GM18873 (cell line): ENCODE results near the gene TNFSF13.
A peak's percentile ranks its signal among the peaks of the same experiment; 100 is the strongest.

Experiments
- ATAC-seq: cut with Tn5 transposase; IDR thresholded peaks from one replicate; pipeline ENCODE4 v1.9.1; 2021; ENCODE audit warnings: mild to moderate bottlenecking, moderate library complexity, moderate number of reproducible peaks; ENCODE audit not compliant: unreplicated experiment, low FRiP score

Gene TNFSF13

GRCh38 chr17:7573324-7574080, 15.0 kb downstream of the TNFSF13 start:
- no peak for ATAC-seq

DNA sequence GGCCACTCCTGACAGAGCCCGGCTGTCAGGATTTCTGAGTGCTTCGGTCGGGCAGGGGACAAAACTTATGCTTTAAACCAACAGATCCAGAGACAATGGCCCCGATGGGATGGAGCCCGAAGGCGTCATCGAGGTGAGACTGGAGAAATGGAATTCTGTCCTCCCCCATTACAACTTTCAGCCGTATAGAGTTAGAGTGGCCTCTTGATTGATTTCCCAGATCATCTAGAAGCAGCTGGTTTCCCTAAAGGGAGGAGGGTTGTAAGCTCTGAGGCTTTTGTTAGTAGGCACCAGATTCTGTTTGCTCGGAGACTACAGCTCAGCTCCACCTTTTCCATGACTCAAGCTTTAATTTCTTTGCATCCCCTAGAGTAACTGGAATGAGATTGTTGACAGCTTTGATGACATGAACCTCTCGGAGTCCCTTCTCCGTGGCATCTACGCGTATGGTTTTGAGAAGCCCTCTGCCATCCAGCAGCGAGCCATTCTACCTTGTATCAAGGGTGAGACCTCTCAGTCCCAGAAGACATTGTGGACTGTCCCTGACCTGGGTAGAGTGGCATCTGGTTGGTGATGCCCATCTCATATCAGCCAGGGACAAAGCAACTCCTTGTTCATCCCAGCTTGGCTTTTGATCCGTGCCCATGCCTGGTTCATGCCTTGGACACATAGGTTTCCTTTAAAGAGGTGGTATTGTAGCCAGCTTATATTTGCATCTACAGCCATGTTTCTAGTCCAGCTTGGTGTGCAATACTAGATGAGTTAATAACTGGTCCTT, 15.8 kb downstream of the TNFSF13 start:
- ATAC-seq = no peak

DNA sequence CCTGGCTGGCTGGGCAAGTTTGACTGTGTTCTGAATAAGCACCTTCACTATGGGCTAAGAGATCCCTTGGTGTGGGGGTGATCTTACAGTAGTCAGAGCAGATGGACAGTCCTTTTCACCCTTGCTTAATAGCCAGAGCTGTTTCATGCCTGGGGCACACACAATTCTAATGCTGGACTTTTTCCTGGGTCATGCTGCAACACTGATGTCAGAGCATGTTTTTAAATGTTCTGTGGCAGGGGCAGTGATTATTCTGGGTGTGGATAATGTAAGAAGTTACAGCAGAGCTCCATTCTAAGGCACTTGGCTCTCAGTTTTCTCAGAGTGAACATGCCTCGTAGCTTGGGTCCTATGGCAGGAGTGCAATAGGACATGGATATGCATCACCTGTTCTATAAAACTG, 16.9 kb downstream of the TNFSF13 start:
- ATAC-seq = no peak

- no peak for ATAC-seq
These were observed 17.4 kb downstream of the TNFSF13 start for GRCh38 chr17:7575959-7576358.

DNA sequence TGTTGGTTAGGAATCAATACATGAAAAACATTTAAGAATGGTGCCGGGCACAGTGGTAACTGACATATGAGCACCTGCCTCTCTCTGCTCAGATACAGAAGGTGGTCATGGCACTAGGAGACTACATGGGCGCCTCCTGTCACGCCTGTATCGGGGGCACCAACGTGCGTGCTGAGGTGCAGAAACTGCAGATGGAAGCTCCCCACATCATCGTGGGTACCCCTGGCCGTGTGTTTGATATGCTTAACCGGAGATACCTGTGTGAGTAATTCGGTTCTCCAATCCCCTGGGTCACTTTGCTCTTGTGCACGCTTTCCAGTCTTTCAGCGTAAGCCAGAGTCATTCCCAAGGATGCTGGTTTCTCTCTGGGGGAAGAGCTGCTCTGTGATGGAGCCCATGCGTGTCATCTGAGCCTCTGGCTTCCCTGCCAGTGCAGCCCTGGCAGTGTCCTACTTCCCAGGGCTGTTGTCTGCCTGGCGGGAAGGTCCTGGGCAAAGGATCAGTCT, 17.9 kb downstream of the TNFSF13 start:
- ATAC-seq = no peak

DNA sequence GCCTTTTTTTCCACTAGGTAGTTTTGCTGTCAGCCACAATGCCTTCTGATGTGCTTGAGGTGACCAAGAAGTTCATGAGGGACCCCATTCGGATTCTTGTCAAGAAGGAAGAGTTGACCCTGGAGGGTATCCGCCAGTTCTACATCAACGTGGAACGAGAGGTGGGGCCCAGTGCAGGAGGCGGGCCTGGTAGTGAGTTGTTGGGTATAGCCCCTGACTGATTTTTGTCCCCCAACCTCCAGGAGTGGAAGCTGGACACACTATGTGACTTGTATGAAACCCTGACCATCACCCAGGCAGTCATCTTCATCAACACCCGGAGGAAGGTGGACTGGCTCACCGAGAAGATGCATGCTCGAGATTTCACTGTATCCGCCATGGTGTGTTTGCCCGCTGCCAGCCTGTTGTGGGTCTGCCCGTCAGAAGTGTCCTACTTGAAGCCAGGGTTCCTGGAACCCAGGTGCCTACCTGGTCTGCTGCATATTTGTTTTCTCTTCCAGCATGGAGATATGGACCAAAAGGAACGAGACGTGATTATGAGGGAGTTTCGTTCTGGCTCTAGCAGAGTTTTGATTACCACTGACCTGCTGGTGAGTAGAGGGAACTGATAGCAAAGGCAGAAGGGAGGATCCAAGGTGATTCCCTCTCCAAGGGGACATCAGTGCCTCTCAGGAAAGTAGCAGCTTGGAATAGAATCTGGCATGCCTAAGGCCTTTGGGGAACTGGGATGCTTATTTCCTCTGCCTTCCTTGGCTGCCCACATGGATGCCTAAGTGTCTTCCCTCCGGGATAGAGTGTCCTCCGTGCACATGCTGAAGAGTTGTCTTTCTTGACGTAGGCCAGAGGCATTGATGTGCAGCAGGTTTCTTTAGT, 19.0 kb downstream of the TNFSF13 start:
- ATAC-seq = no peak

GRCh38 chr17:7579001-7579833, 20.7 kb downstream of the TNFSF13 start, which contains the start of gene CD68:
Gene CD68 (plus strand): TSS chr17:7579638. CDS start chr17:7579678, 40 bp downstream.
- ATAC-seq = no peak

- no peak for ATAC-seq
These were observed 21.5 kb downstream of the TNFSF13 start for GRCh38 chr17:7579834-7580603.

- ATAC-seq = no peak
These were observed 22.3 kb downstream of the TNFSF13 start for GRCh38 chr17:7580604-7581575.

- no peak for ATAC-seq
These were observed 24.1 kb downstream of the TNFSF13 start for GRCh38 chr17:7582396-7583252.

DNA sequence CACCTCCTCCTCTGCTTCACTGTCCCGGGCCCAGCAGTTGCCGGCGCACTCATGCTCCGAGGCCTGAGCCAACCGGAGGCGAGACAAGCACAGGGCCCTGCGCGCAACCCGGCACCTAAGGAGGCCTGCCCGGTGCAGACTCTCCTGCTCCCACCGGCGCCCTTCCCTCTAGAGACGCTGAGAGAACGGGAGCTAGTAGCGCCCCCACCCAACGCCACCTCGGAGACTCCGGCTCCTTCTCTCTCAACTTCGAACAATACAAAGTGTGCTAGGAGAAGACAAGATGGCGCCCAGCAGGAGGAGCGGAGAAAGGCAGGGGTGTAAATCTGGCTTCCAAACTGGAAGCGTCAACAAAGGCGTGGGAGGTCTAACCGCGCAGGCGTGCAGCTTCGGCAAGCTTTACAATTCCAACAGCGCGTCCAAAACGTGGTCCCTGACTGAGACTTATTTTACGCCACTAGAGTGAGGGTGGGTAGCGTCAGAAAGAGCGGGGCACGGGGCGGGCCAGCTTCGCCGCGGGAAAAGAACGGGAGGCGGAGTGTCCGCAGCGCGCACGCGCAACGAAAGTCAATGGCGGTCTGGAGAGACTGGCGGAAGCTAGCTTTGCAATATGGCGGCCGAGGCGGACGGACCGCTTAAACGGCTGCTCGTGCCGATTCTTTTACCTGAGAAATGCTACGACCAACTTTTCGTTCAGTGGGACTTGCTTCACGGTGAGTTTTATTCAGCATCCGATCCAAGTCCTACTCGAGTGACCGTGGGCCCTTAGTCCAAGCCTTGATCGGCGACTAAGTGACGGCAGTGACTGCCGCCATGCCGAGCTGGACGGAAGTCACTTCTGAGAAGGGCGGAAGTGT, 24.9 kb downstream of the TNFSF13 start, which contains the start of gene MPDU1:
Gene MPDU1, plus strand, starts transcription at position 600 of the 857 bp plus-strand sequence. Its CDS starts 11 bp downstream, at position 611.
- ATAC-seq = peak; percentile 65

DNA sequence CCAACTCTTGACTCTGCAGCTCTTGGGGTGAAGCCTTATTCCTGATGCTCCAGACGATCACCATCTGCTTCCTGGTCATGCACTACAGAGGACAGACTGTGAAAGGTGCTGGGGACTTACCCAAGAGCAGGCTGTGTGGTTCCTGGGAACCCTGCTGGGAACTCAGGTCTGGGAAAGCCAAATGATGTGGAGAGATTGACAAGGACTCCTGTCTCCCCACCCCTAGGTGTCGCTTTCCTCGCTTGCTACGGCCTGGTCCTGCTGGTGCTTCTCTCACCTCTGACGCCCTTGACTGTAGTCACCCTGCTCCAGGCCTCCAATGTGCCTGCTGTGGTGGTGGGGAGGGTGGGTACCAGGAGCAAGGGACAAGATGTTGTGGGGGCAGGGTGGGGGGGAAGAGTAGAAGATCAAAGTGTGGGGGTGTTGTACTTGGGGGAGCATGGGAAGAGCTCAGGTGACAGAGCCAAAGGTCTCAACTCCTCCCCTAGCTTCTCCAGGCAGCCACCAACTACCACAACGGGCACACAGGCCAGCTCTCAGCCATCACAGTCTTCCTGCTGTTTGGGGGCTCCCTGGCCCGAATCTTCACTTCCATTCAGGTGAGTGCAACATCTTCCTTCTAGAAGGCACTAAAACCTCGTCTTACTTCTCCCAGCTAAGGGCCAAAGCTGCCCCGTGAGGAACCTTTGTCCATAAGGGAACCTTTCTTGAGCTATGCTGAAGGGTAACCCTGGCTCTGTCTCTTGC, 28.3 kb downstream of the TNFSF13 start:
- ATAC-seq = no peak

- ATAC-seq = no peak
These were observed 29.0 kb downstream of the TNFSF13 start for GRCh38 chr17:7587420-7588151.

- ATAC-seq = no peak
These were observed 30.1 kb downstream of the TNFSF13 start for GRCh38 chr17:7588553-7589203.
